OCI-LY1 (cell line): ENCODE data around the gene DDIT4L.
"Not testable (repeated sequence)": the region's sequence is repeated elsewhere in the genome, so short reads cannot be mapped to it uniquely, and the experiment has no call there.

Experiments used
- H2AFZ ChIP-seq: fragments of 200-600 bp; sonication (generic), shearing (Covaris generic); 2 replicates; pipeline ENCODE4 v1.6.0; 2014; ENCODE audit warnings: antibody characterized with exemption, mild to moderate bottlenecking, low read length
- H3F3A ChIP-seq: fragments of 200-600 bp; sonication (generic), shearing (Covaris generic); 2 replicates; pipeline ENCODE4 v1.6.0; 2014; ENCODE audit warnings: mild to moderate bottlenecking, antibody characterized with exemption, low read length, moderate library complexity; ENCODE audit not compliant: insufficient read depth
- H3K27ac ChIP-seq: fragments of 200-600 bp; sonication (generic); 2 replicates; pipeline ENCODE4 v1.5.1; 2014; ENCODE audit warnings: low read length, mixed run types, mild to moderate bottlenecking, low read depth; ENCODE audit not compliant: poor library complexity, severe bottlenecking
- H3K27me3 ChIP-seq: fragments of 200-600 bp; sonication (generic); 2 replicates; pipeline ENCODE4 v1.6.0; 2014; ENCODE audit warnings: antibody characterized with exemption, mild to moderate bottlenecking, low read length, moderate library complexity; ENCODE audit not compliant: insufficient read depth
- H3K36me3 ChIP-seq: fragments of 200-600 bp; sonication (generic); 2 replicates; pipeline ENCODE4 v1.6.1; 2014; ENCODE audit warnings: mild to moderate bottlenecking, antibody characterized with exemption, low read length, moderate library complexity, mixed read lengths; ENCODE audit not compliant: insufficient read depth
- H3K4me1 ChIP-seq: fragments of 200-600 bp; sonication (generic); 2 replicates; pipeline ENCODE4 v1.5.1; 2014; ENCODE audit warnings: mild to moderate bottlenecking, low read length, moderate library complexity; ENCODE audit not compliant: insufficient read depth, severe bottlenecking
- H3K4me2 ChIP-seq: fragments of 200-600 bp; sonication (generic), shearing (Covaris generic); 2 replicates; pipeline ENCODE4 v1.6.1; 2014; ENCODE audit warnings: low read length
- H3K4me3 ChIP-seq: fragments of 200-600 bp; sonication (generic); 2 replicates; pipeline ENCODE4 v1.5.1; 2014; ENCODE audit warnings: low read length, low read depth, mild to moderate bottlenecking, mixed read lengths; ENCODE audit not compliant: poor library complexity, severe bottlenecking
- H3K79me2 ChIP-seq: fragments of 200-600 bp; shearing (Covaris generic); 2 replicates; pipeline ENCODE4 v1.6.1; 2016; ENCODE audit warnings: mixed run types, low read length, mixed read lengths; ENCODE audit not compliant: insufficient read depth
- H3K9ac ChIP-seq: fragments of 200-600 bp; sonication (generic), shearing (Covaris generic); 2 replicates; pipeline ENCODE4 v1.6.1; 2014; ENCODE audit warnings: mild to moderate bottlenecking, low read length, mixed read lengths
- H3K9me2 ChIP-seq: fragments of 200-600 bp; sonication (generic), shearing (Covaris generic); 2 replicates; pipeline ENCODE4 v1.6.1; 2014; ENCODE audit warnings: low read depth, mild to moderate bottlenecking, low read length, mixed read lengths
- H3K9me3 ChIP-seq: fragments of 200-600 bp; shearing (Covaris generic); 2 replicates; pipeline ENCODE4 v1.6.1; 2014; ENCODE audit warnings: low read length, mixed read lengths
- H4K20me1 ChIP-seq: fragments of 200-600 bp; sonication (generic), shearing (Covaris generic); 2 replicates; pipeline ENCODE4 v1.6.0; 2016; ENCODE audit warnings: mild to moderate bottlenecking, low read length; ENCODE audit not compliant: insufficient read depth
- EZH2 ChIP-seq: fragments of 200-600 bp; sonication (generic), shearing (Covaris generic); IDR thresholded peaks from 2 replicates; pipeline ENCODE4 v1.8.0; 2017; ENCODE audit warnings: borderline replicate concordance, mixed run types, mild to moderate bottlenecking, antibody characterized with exemption, low read length, moderate library complexity, mixed read lengths
- TF ChIP-seq, protein P1 (sequence below): fragments of 200-600 bp; sonication (generic), shearing (Covaris generic); IDR thresholded peaks from 2 replicates; pipeline ENCODE4 v1.5.1; 2017; ENCODE audit warnings: mild to moderate bottlenecking, antibody characterized with exemption, low read length, moderate library complexity, mixed read lengths

DDIT4L gene

DNA sequence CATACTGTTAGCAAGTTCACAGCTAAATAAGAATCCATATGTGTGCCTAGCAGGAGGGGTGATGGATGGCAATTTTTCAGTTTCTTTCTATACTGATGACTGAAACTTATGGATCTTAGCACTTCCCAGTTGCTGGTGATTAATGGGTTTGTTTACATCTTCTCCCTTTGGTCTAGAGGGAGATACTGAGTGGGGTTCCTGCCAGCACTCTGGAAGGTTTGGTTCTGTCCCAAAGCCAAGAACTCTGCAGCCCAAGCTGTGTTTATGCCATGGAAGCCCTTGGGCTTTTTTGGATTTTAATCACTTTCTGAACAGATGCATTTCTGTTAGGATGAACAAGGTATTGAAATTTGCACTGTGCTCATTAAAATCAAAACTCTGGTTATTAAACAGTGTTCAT is 43.5 kb downstream of the DDIT4L start:
- H3F3A ChIP-seq, result no peaks in the 10 kb centered on the region
- H3K4me3 ChIP-seq, result no peak overlapping the region
- H2AFZ ChIP-seq, result no peak overlapping the region

DNA sequence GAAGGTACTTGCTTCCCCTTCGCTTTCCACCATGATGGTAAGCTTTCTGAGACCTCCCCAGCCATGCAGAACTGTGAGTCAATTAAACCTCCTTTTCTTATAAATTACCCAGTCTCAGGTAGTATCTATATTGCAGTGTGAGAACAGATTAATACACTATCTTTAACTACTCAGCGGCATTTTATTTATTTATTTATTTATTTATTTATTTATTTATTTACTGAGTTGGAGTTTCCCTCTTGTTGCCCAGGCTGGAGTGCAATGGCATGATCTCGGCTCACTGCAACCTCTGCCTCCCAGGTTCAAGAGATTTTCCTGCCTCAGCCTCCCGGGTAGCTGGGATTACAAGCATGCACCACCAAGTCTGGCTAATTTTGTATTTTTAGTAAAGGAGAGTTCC is 52.9 kb downstream of the DDIT4L start:
- H4K20me1 ChIP-seq, H3K9ac ChIP-seq, H3K4me2 ChIP-seq, H3F3A ChIP-seq, H3K27ac ChIP-seq, H3K27me3 ChIP-seq, H3K4me3 ChIP-seq, H3K79me2 ChIP-seq, H3K9me2 ChIP-seq, H3K9me3 ChIP-seq, H3K36me3 ChIP-seq, H2AFZ ChIP-seq, H3K4me1 ChIP-seq: not testable (repeated sequence)

More for the DNA sequence above, 43.5 kb downstream of the DDIT4L start:
- no peak overlapping the region for H3K9ac ChIP-seq
- TF ChIP-seq, protein P1, sequence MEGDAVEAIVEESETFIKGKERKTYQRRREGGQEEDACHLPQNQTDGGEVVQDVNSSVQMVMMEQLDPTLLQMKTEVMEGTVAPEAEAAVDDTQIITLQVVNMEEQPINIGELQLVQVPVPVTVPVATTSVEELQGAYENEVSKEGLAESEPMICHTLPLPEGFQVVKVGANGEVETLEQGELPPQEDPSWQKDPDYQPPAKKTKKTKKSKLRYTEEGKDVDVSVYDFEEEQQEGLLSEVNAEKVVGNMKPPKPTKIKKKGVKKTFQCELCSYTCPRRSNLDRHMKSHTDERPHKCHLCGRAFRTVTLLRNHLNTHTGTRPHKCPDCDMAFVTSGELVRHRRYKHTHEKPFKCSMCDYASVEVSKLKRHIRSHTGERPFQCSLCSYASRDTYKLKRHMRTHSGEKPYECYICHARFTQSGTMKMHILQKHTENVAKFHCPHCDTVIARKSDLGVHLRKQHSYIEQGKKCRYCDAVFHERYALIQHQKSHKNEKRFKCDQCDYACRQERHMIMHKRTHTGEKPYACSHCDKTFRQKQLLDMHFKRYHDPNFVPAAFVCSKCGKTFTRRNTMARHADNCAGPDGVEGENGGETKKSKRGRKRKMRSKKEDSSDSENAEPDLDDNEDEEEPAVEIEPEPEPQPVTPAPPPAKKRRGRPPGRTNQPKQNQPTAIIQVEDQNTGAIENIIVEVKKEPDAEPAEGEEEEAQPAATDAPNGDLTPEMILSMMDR, result no peak
- no peak for TF ChIP-seq EZH2
- no peak overlapping the region for H3K27ac ChIP-seq
- no peaks in the 10 kb centered on the region for H3K9me2 ChIP-seq
- H3K4me2 ChIP-seq, result no peak overlapping the region
- no peaks in the 10 kb centered on the region for H4K20me1 ChIP-seq
- no peaks in the 10 kb centered on the region for H3K9me3 ChIP-seq
- no peaks in the 10 kb centered on the region for H3K36me3 ChIP-seq
- no peaks in the 10 kb centered on the region for H3K27me3 ChIP-seq
- H3K4me1 ChIP-seq, result no peaks in the 10 kb centered on the region
- no peaks in the 10 kb centered on the region for H3K79me2 ChIP-seq
